ENCODE measurements around the gene MAP7D1. TPM values are rescaled to one million over a fixed set of nuclear protein-coding genes. Genes with fewer than 3 reads are reported as not detected.

Gene MAP7D1
- total and polyA plus RNA-seq, 2 donors (not counting 3 experiments of a cell fraction or from before 2014, with no cell fraction given), result 69.7 to 193 TPM

DNA sequence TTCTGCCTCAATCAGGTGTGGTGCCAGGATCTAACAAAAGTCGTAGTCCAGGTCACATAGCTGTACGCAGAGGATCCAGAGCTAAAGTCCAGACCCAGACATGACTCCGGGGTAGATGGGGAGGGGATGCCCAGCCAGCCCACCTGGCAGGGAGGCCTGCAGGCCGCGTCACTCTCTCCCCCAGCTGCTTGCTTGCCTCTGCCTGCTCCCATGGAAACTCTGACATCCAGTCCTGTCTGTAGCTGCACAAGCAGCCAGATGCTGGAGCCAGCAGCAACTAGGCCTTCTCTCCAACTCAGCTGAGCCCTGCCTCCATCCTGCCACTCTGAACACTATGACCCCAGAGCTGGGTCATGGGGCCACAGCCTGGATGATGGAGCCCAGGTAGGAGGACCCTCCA lies 39.1 kb upstream of the MAP7D1 start:
- Histone ChIP-seq H2AFZ (ENCODE audit: low read depth, low read length) (no peak overlapping the region), H4K20me1 (replicated peaks; ENCODE audit: control insufficient read depth, extremely low read depth, insufficient read depth, low read length) (no peaks in the 10 kb centered on the region), H3K4me1 (ENCODE audit: control insufficient read depth, extremely low read depth, insufficient read depth, low read length) (no peaks in the 10 kb centered on the region), H3K9ac (replicated peaks; ENCODE audit: extremely low read depth, insufficient read depth, low read length) (no peak overlapping the region), H3K4me2 (ENCODE audit: insufficient read depth, low read length) (no peak overlapping the region), H3K9me1 (replicated peaks; ENCODE audit: control insufficient read depth, extremely low read depth, insufficient read depth, low read length) (no peaks in the 10 kb centered on the region), H3K4me3 (replicated peaks in 1 of 3; ENCODE audit: insufficient read depth in 1 of 3, low read depth in 1 of 3, low read length in 3 of 3) (no peak overlapping the region), H3K27me3 (ENCODE audit: control insufficient read depth in 2 of 2, insufficient read depth in 2 of 2, low read length in 2 of 2) (no peaks in the 10 kb centered on the region), H3K27ac (ENCODE audit: insufficient read depth, low read depth, low read length) (no peak overlapping the region), H3K36me3 (ENCODE audit: control insufficient read depth in 2 of 2, extremely low read depth in 1 of 2, insufficient read depth in 2 of 2, low read length in 2 of 2) (no peaks in the 10 kb centered on the region), H3K79me2 (ENCODE audit: control insufficient read depth, insufficient read depth, low read length) (no peaks in the 10 kb centered on the region), H3K9me3 (replicated peaks; ENCODE audit: control insufficient read depth, insufficient read depth, low read length) (no peaks in the 10 kb centered on the region)
- no TSS peak for BruUV-seq (replicated peaks)
- no peak for DNase-seq (ENCODE audit: low read depth, low spot score)
- dilution Hi-C loops (cut with MboI; ENCODE audit: extremely low pct_ligation_motif_present, low sequenced_read_pairs) (no loop called here), intact Hi-C loops (cut with micrococcal nuclease) (no loop called here)
- ChIA-PET CTCF (interaction anchor here (0.6 to 3.2 kb wide), 5 partner anchors 8 to 169 kb away, joined by 3 to 24 read pairs (median 6); no protein-coding TSS in a partner anchor), POLR2A (no interaction called here)
- TF ChIP-seq MYC (IDR thresholded peaks at IDR 0.05; ENCODE audit: low read depth, low read length), result no peak
- no peak for TF ChIP-seq EZH2 (IDR thresholded peaks at IDR 0.05; ENCODE audit: borderline replicate concordance, low read depth, low read length, severe bottlenecking)
- no peak for TF ChIP-seq POLR2AphosphoS5 (IDR thresholded peaks at IDR 0.05; ENCODE audit: insufficient read depth, low read depth, low read length)
- TF ChIP-seq FOS (IDR thresholded peaks at IDR 0.05; ENCODE audit: borderline replicate concordance, insufficient read depth, low read length), result no peak
- TF ChIP-seq GATA2 (IDR thresholded peaks at IDR 0.05; ENCODE audit: insufficient read depth, insufficient read length, low read depth, low read length), result no peak
- TF ChIP-seq POLR2A (IDR thresholded peaks at IDR 0.05; ENCODE audit: low read depth, low read length), result no peak
- TF ChIP-seq CTCF (IDR thresholded peaks at IDR 0.05; ENCODE audit: extremely low read depth in 1 of 2, insufficient read depth in 1 of 2, low read depth in 1 of 2, low read length in 2 of 2), result no peak
- no peak for TF ChIP-seq MAX (IDR thresholded peaks at IDR 0.05; ENCODE audit: insufficient read depth, insufficient read length)
- no peak for TF ChIP-seq JUN (IDR thresholded peaks at IDR 0.05; ENCODE audit: borderline replicate concordance, insufficient read depth, insufficient read length, low read depth)
- FAIRE-seq, result no peak
